ENCODE data around the gene PAPLN.

Gene PAPLN

DNA sequence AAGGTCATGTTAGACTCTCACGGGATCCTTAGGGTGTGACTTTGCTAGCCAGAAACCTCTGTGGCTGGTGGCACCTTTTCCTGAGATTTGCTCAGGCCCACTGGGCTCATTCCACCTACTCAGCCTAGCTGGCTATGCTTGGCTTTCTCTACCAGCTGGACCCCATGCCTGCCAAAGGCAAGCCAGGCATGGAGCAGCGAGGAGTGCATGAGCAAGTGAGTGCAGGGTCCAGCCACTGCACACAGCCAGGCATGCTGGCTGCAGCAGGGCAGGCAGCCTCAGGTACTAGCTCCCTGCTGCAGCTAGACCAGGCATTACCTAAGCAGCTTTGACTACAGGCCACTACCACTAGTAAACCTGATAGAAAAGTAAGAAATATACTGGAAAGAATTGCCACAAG is 29.7 kb upstream of the PAPLN start:
- no peak overlapping the region for H3K4me3 ChIP-seq (ENCODE audit: low read depth, low read length)
- DNase-seq (ENCODE audit: low read depth) = no peak
- TF ChIP-seq, protein P1, sequence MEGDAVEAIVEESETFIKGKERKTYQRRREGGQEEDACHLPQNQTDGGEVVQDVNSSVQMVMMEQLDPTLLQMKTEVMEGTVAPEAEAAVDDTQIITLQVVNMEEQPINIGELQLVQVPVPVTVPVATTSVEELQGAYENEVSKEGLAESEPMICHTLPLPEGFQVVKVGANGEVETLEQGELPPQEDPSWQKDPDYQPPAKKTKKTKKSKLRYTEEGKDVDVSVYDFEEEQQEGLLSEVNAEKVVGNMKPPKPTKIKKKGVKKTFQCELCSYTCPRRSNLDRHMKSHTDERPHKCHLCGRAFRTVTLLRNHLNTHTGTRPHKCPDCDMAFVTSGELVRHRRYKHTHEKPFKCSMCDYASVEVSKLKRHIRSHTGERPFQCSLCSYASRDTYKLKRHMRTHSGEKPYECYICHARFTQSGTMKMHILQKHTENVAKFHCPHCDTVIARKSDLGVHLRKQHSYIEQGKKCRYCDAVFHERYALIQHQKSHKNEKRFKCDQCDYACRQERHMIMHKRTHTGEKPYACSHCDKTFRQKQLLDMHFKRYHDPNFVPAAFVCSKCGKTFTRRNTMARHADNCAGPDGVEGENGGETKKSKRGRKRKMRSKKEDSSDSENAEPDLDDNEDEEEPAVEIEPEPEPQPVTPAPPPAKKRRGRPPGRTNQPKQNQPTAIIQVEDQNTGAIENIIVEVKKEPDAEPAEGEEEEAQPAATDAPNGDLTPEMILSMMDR (IDR thresholded peaks at IDR 0.05; ENCODE audit: insufficient read depth, low read depth, low read length, missing control alignments) = no peak

DNA sequence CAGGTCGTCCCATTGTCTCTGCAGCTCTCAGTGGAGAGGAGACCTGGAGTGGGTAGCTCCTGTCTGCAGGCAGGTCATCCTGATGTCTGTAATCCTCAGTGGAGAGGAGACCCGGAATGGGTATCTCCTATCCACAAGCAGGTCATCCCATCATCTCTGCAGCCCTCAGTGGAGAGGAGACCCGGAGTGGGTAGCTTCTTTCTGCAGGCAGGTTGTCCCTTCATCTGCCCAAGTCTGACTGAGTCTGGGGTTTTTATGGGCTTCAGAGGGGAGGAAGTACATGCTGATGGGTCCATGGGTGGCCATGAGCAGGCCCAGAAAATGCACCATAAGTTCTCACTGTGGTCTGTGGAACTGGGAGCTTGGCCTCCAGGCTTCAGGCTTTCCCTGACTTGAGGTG is 28.9 kb upstream of the PAPLN start:
- TF ChIP-seq, protein P1 (IDR thresholded peaks at IDR 0.05; ENCODE audit: insufficient read depth, low read depth, low read length, missing control alignments) = no peak
- DNase-seq (ENCODE audit: low read depth) = no peak
- no peak overlapping the region for H3K4me3 ChIP-seq (ENCODE audit: low read depth, low read length)

DNA sequence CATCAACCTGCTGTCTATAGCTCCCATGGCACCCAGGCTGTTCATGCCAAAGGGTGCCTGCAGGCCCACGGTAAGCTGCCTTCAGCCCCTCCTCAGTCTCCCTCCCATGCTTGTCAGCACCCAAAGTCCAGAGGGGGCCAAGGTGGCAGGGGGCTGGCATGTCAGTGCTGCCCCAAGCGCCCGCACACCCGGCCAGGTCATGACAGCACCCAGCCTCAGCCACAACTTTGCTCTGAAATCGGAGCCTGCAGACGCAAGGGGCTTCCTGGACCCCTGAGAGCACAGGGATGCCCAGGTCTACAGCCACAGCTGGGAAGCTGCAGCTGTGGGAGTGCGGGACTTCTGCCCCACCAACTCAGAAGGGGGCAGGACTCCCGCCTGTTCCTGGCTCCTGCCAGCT is 28.5 kb upstream of the PAPLN start:
- TF ChIP-seq, protein P1 (IDR thresholded peaks at IDR 0.05; ENCODE audit: insufficient read depth, low read depth, low read length, missing control alignments) = no peak
- no peak overlapping the region for H3K4me3 ChIP-seq (ENCODE audit: low read depth, low read length)
- no peak for DNase-seq (ENCODE audit: low read depth)

GRCh38 chr14:73209953-73210352 is 27.4 kb upstream of the PAPLN start:
- TF ChIP-seq, protein P1 (IDR thresholded peaks at IDR 0.05; ENCODE audit: insufficient read depth, low read depth, low read length, missing control alignments) = no peak
- H3K4me3 ChIP-seq (ENCODE audit: low read depth, low read length) = no peak overlapping the region
- DNase-seq (ENCODE audit: low read depth) = no peak

DNA sequence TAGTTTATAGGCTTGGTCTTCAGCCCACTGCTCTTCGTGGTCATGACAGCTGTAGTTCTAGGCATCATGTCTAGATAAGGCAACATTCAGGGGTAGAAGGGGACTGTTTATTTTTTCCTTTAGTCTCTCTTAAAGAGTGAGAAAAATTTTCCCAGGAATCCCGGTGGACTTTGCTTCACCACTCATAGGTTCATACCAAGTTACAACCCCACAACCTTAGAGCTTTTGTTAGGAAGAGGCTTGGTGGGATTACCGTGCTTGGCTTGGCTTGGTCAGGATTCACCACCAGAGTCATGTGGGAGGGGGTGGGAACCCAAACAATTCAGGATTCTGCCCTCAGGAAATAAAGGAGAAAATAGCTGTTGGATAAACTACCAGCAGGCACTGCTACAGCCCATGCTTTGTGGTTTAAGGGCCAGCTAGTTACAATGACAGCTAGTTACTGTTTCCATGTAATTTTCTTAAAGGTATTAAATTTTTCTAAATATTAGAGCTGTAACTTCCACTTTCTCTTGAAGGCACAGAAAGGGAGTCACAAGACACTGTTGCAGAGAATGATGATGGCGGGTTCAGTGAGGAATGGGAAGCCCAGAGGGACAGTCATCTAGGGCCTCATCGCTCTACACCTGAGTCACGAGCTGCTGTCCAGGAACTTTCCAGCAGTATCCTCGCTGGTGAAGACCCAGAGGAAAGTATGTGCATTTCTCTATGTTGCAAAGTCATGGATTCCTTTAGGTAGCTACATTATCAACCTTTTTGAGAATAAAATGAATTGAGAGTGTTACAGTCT is 25.9 kb upstream of the PAPLN start:
- TF ChIP-seq, protein P1 (IDR thresholded peaks at IDR 0.05; ENCODE audit: insufficient read depth, low read depth, low read length, missing control alignments) = no peak
- DNase-seq (ENCODE audit: low read depth) = no peak
- no peak overlapping the region for H3K4me3 ChIP-seq (ENCODE audit: low read depth, low read length)

DNA sequence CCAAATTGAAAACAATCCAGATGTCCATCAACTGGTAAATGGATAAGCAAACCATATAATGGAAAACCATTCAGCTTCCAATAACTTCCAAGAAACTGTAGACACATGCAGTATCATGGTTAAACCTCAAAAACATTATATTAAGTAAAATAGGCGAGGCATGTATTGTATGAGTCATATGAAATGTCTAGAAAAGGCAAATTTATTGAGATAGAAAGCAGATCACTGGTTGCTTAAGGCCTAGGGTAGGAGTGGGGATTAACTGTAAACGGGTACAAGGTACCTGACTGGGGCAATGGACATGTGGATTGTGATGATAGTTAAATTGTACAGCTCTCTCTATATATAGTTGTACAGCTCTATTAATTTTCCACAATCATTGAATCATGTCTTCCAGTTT is 21.3 kb upstream of the PAPLN start:
- TF ChIP-seq, protein P1 (IDR thresholded peaks at IDR 0.05; ENCODE audit: insufficient read depth, low read depth, low read length, missing control alignments) = no peak
- no peak for DNase-seq (ENCODE audit: low read depth)
- H3K4me3 ChIP-seq (ENCODE audit: low read depth, low read length) = no peak overlapping the region

DNA sequence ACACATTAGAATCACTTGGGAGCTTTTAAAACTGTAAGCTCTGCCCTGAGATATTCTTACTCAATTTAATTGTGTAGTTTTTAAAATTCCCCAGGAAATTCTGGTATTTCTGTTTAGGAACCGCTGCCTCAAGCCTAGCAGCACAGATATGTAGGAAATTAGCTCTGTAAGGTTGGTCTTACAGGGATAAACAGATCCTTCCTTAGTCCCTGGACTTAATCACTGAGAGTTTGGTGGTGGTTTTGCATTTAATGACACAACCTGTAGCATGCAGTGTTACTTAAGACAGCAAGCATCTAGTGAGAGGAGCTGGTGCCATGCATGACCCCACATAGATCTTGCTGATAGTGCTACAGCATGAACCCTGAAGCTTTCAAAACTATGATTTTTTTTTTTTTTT is 19.9 kb upstream of the PAPLN start:
- no peak overlapping the region for H3K4me3 ChIP-seq (ENCODE audit: low read depth, low read length)
- TF ChIP-seq, protein P1 (IDR thresholded peaks at IDR 0.05; ENCODE audit: insufficient read depth, low read depth, low read length, missing control alignments) = no peak
- DNase-seq (ENCODE audit: low read depth) = no peak
